CD4-positive, alpha-beta T cell (primary cell): ENCODE data around the gene AGXT. TPM values are rescaled to one million over a fixed set of nuclear protein-coding genes. Genes with fewer than 3 reads are reported as not detected.
A peak's percentile ranks its signal among the peaks of the same experiment; 100 is the strongest.

Experiments used
- ATAC-seq: fragments of 200-7000 bp; cut with Tn5 transposase; one replicate; pipeline ENCODE4 v1.10.0; 2022; ENCODE audit warnings: mild to moderate bottlenecking; ENCODE audit not compliant: poor library complexity
- CTCF ChIA-PET: fragments of 350-600 bp; sonication (Branson Sonifier 250); formaldehyde crosslinking; loops from one replicate; lab custom pipeline; 2021; ENCODE audit warnings: antibody characterized with exemption, inconsistent platforms; lab: Charles Lee
- POLR2A ChIA-PET: fragments of 350-600 bp; sonication (Branson Sonifier 250); formaldehyde crosslinking; loops from one replicate; lab custom pipeline; 2021; ENCODE audit warnings: antibody characterized with exemption, inconsistent platforms; lab: Charles Lee
- DNase-seq, 14 experiments: peaks; one replicate each; pipeline ENCODE4 v3.0.0-alpha.2; 2013 to 2020; ENCODE audit warnings: mixed read lengths in 2 of 14
- H3K27ac ChIP-seq, 2 donors: one replicate each; pipeline versions ENCODE4 v1.5.1 to v1.7.0; 2013; ENCODE audit warnings: low read length in 2 of 2, low read depth in 1 of 2, mild to moderate bottlenecking in 1 of 2
- H3K27me3 ChIP-seq, 2 experiments: 1 replicate in 1 of 2; 2 replicates in 1 of 2; pipeline versions ENCODE4 v1.6.1 to v1.7.0; 2013; ENCODE audit warnings: low read length in 2 of 2, control low read depth in 1 of 2, mild to moderate bottlenecking in 1 of 2, moderate library complexity in 1 of 2; ENCODE audit not compliant: insufficient read depth in 2 of 2, control insufficient read depth in 1 of 2
- H3K36me3 ChIP-seq: one replicate; pipeline ENCODE4 v1.6.1; 2013; ENCODE audit warnings: low read length, control low read depth; ENCODE audit not compliant: insufficient read depth
- H3K4me1 ChIP-seq: one replicate; pipeline ENCODE4 v1.6.1; 2013; ENCODE audit warnings: low read length, control low read depth; ENCODE audit not compliant: insufficient read depth
- H3K4me3 ChIP-seq: one replicate; pipeline ENCODE4 v1.5.1; 2013; ENCODE audit warnings: mild to moderate bottlenecking, low read length, moderate library complexity
- H3K9me3 ChIP-seq, 2 experiments: 1 replicate in 1 of 2; 2 replicates in 1 of 2; pipeline versions ENCODE4 v1.6.1 to v1.7.0; 2013; ENCODE audit warnings: low read length in 2 of 2, mild to moderate bottlenecking in 2 of 2, control low read depth in 1 of 2, moderate library complexity in 1 of 2; ENCODE audit not compliant: control insufficient read depth in 1 of 2, insufficient read depth in 1 of 2
- H3K27ac Mint-ChIP-seq: one replicate; pipeline ENCODE4 v1.8.0; 2020; ENCODE audit warnings: mixed read lengths
- H3K27me3 Mint-ChIP-seq: one replicate; pipeline ENCODE4 v1.8.0; 2021; ENCODE audit warnings: mixed read lengths
- H3K36me3 Mint-ChIP-seq: one replicate; pipeline ENCODE4 v1.8.0; 2021; ENCODE audit warnings: low read depth, mixed read lengths
- H3K4me1 Mint-ChIP-seq: one replicate; pipeline ENCODE4 v1.8.0; 2021; ENCODE audit warnings: low read depth, mixed read lengths
- H3K4me3 Mint-ChIP-seq: one replicate; pipeline ENCODE4 v1.8.0; 2020; ENCODE audit warnings: mild to moderate bottlenecking, mixed read lengths
- H3K9me3 Mint-ChIP-seq: one replicate; pipeline ENCODE4 v1.8.0; 2020; ENCODE audit warnings: mixed read lengths
- intact Hi-C, 2 experiments: fragments of 100-400 bp; cut with DNase I in 1 of 2; cut with micrococcal nuclease in 1 of 2; formaldehyde crosslinking; loops; one replicate each; pipeline versions ENCODE4 v1.15.1 to v1.9.0; 2023 to 2025; cut with DNase I, micrococcal nuclease
- total RNA-seq, 174 experiments: library from RNA in 2 of 174; stranded (reverse) in 2 of 174; gene quantifications; one replicate each; pipeline ENCODE4 v1.2.3 and lab custom pipeline; 2021 to 2026
- TF ChIP-seq, protein P1 (sequence below): fragments of 200-600 bp; IDR thresholded peaks from one replicate; pipeline ENCODE4 v1.8.0; 2022; ENCODE audit warnings: antibody characterized with exemption, mild to moderate bottlenecking

AGXT gene
- total RNA-seq, 2 experiments from 2014 or later, result not detected

GRCh38 chr2:240926516-240927389 is 58.1 kb downstream of the AGXT start:
- H3K4me1 Mint-ChIP-seq, result no peaks in the 10 kb centered on the region
- H3K27me3 Mint-ChIP-seq, result no peaks in the 10 kb centered on the region
- Histone ChIP-seq H3K27ac (no peak overlapping the region), H3K9me3 (no peaks in the 10 kb centered on the region), H3K36me3 (no peaks in the 10 kb centered on the region), H3K4me1 (no peaks in the 10 kb centered on the region), H3K4me3 (no peak overlapping the region), H3K27me3 (no peaks in the 10 kb centered on the region)
- no peaks in the 10 kb centered on the region for H3K36me3 Mint-ChIP-seq
- CTCF ChIA-PET, result no interaction called here
- intact Hi-C loops, result no loop called here
- ATAC-seq (no peak), DNase-seq (peak in 2 of 14 experiments; percentile 7 to 20)
- TF ChIP-seq, protein P1, sequence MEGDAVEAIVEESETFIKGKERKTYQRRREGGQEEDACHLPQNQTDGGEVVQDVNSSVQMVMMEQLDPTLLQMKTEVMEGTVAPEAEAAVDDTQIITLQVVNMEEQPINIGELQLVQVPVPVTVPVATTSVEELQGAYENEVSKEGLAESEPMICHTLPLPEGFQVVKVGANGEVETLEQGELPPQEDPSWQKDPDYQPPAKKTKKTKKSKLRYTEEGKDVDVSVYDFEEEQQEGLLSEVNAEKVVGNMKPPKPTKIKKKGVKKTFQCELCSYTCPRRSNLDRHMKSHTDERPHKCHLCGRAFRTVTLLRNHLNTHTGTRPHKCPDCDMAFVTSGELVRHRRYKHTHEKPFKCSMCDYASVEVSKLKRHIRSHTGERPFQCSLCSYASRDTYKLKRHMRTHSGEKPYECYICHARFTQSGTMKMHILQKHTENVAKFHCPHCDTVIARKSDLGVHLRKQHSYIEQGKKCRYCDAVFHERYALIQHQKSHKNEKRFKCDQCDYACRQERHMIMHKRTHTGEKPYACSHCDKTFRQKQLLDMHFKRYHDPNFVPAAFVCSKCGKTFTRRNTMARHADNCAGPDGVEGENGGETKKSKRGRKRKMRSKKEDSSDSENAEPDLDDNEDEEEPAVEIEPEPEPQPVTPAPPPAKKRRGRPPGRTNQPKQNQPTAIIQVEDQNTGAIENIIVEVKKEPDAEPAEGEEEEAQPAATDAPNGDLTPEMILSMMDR, result no peak
- no peak overlapping the region for H3K27ac Mint-ChIP-seq
- no peak overlapping the region for H3K4me3 Mint-ChIP-seq
- POLR2A ChIA-PET, result no interaction called here
- no peaks in the 10 kb centered on the region for H3K9me3 Mint-ChIP-seq

DNA sequence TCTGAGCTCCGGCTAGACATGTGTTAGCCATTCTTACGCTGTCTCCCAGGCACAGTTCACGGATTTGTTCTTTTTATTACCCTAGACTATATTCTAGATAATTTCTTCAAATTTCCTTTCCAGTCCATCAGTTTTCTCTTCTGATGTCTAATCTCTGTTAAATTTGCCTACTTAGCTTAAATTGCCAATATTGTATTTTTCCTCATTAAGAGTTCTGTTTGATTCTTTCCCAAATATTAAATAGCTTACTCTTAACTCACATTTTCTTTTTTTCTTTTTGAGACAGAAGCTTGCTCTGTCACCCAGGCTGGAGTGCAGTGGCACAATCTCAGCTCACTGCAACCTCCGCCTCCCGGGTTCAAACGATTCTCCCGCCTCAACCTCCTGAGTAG is 58.8 kb downstream of the AGXT start:
- Mint-ChIP-seq H3K27me3 (no peaks in the 10 kb centered on the region), H3K4me1 (no peaks in the 10 kb centered on the region), H3K4me3 (no peak overlapping the region), H3K27ac (no peak overlapping the region), H3K36me3 (no peaks in the 10 kb centered on the region), H3K9me3 (no peaks in the 10 kb centered on the region)
- TF ChIP-seq, protein P1, result no peak
- Histone ChIP-seq H3K4me1 (no peaks in the 10 kb centered on the region), H3K36me3 (no peaks in the 10 kb centered on the region), H3K27ac (no peak overlapping the region), H3K4me3 (no peak overlapping the region), H3K9me3 (no peaks in the 10 kb centered on the region), H3K27me3 (no peaks in the 10 kb centered on the region)
- DNase-seq (no peak), ATAC-seq (no peak)
- intact Hi-C loops, result no loop called here
- POLR2A ChIA-PET, result no interaction called here
- CTCF ChIA-PET, result no interaction called here

DNA sequence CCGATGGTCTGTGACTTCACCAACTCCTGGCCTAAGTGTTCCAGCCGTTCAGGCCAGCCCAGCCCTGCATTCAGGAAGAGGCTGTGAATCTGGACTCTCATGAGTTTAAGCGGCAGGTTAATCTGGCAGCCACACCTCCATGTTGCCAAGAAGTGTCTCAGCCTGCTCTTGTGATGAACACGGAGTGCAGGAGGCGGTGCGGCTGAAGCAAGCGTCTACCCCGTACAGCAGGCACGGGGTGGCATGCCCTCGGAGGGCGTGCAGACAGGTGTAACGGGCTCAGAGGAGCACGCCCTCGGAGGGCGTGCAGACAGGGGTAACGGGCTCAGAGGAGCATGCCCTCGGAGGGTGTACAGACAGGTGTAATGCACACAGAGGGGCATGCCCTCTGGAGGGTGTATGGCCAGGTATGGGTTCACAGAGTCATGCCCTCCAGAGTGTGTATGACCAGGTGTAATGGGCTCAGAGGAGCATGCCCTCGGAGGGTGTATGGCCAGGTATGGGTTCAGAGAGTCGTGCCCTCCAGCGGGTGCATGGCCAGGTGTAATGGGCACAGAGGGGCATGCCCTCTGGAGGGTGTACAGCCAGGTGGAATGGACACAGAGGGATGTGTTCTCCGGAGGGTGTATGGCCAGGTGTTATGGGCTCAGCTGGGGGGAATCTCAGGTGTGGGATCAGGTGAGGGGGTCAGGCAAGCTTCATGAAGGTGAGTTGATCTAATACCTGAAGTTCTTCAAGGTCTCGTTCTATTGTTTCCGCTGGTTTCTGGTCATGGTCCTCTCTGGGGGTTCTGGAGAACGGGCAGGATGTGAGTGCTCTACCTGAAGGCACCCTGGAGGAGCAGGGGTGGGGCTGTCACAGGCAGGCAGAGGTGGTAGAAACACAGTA is 60.1 kb downstream of the AGXT start:
- Mint-ChIP-seq H3K27ac (no peak overlapping the region), H3K4me1 (no peaks in the 10 kb centered on the region)
- no peak for ATAC-seq

More for the DNA sequence above, 60.1 kb downstream of the AGXT start:
- no peaks in the 10 kb centered on the region for H3K27me3 ChIP-seq
- H3K4me1 ChIP-seq, result no peaks in the 10 kb centered on the region
- Mint-ChIP-seq H3K36me3 (no peaks in the 10 kb centered on the region), H3K27me3 (no peaks in the 10 kb centered on the region), H3K9me3 (no peaks in the 10 kb centered on the region), H3K4me3 (no peak overlapping the region)
- H3K9me3 ChIP-seq, result peaks cover 0 to 5% of the 10 kb centered on the region in 2 experiments
- peak in 2 of 14 experiments; percentile 7 to 15 for DNase-seq
- H3K36me3 ChIP-seq, result no peaks in the 10 kb centered on the region
- H3K27ac ChIP-seq, result no peak overlapping the region
- TF ChIP-seq, protein P1, result no peak
- POLR2A ChIA-PET, result no interaction called here
- intact Hi-C loops, result no loop called here
- CTCF ChIA-PET, result interaction anchor here (0.6 kb wide), 1 partner anchor 527 kb away, joined by 3 read pairs; no protein-coding TSS in a partner anchor
- H3K4me3 ChIP-seq, result no peak overlapping the region
